ENCODE results near the gene ZNF555.

Gene ZNF555

DNA sequence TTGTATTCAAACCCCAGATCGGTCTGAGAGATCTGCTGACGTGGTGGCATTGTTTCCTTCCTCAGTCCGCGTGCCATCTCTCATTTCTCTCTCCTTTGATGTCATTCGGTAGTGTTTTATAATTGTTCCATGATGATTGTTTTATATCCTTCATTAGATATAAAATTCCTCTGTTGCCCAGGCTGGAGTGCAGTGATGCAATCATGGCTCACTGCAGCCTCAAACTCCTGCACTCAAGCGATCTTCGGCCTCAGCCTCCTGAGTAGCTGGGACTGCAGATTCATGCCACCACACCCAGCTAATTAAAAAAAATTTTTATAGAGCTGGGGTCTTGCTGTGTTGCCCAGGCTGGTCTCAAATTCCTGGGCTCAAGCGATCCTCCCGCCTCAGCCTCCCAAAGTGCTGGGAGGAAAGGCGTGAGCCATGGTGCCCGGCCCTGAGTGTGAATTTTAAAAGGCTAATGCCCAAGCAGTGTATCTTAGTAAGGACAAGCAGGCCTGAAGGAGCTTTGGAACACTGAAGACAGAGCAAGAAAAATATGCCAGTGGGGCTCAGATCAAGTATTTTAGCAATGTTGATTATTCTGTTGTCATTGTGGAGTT, 64.7 kb downstream of the ZNF555 start:
- H3K27me3 ChIP-seq (replicated peaks; ENCODE audit: control insufficient read depth, insufficient read depth, low read length), result no peaks in the 10 kb centered on the region
- DNase-seq (ENCODE audit: extremely low read depth, insufficient read length), result no peak
- TF ChIP-seq, protein P1, sequence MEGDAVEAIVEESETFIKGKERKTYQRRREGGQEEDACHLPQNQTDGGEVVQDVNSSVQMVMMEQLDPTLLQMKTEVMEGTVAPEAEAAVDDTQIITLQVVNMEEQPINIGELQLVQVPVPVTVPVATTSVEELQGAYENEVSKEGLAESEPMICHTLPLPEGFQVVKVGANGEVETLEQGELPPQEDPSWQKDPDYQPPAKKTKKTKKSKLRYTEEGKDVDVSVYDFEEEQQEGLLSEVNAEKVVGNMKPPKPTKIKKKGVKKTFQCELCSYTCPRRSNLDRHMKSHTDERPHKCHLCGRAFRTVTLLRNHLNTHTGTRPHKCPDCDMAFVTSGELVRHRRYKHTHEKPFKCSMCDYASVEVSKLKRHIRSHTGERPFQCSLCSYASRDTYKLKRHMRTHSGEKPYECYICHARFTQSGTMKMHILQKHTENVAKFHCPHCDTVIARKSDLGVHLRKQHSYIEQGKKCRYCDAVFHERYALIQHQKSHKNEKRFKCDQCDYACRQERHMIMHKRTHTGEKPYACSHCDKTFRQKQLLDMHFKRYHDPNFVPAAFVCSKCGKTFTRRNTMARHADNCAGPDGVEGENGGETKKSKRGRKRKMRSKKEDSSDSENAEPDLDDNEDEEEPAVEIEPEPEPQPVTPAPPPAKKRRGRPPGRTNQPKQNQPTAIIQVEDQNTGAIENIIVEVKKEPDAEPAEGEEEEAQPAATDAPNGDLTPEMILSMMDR (IDR thresholded peaks at IDR 0.05; ENCODE audit: insufficient read depth, low read length, poor library complexity, severe bottlenecking), result no peak
- H3K4me3 ChIP-seq (replicated peaks; ENCODE audit: low read depth, low read length), result no peak overlapping the region
- H3K36me3 ChIP-seq (ENCODE audit: control insufficient read depth, insufficient read depth, low read length), result no peaks in the 10 kb centered on the region

DNA sequence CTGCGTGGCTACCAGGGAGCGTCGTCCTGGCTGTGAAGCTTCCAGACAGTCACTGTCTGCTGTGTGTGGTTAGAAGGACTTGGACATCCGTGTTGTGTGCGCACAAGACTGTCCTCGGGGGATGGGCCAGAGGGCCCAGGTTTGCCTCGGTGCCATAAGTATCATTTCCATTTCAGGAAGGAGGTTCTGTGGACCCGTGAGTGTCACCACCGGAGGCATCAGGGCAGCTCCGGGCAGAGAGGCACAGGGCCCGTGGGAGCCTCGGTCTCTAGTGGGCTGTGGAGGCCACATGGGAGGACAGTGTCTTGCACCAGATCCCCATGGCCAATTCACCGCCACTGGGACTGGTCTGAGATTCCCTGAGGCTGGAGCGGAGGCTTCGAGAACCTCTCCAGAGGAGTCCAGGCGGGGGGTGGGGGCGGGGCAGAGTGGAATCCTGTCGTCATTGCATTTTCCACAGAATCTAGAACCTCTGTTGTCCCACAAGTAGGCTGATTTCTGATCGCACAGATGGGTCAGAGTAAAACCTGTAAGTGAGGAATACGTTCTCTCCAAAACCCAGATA, 65.4 kb downstream of the ZNF555 start:
- DNase-seq (ENCODE audit: extremely low read depth, insufficient read length), result no peak
- TF ChIP-seq, protein P1 (IDR thresholded peaks at IDR 0.05; ENCODE audit: insufficient read depth, low read length, poor library complexity, severe bottlenecking), result no peak
- no peak overlapping the region for H3K4me3 ChIP-seq (replicated peaks; ENCODE audit: low read depth, low read length)
- no peaks in the 10 kb centered on the region for H3K27me3 ChIP-seq (replicated peaks; ENCODE audit: control insufficient read depth, insufficient read depth, low read length)
- H3K36me3 ChIP-seq (ENCODE audit: control insufficient read depth, insufficient read depth, low read length), result no peaks in the 10 kb centered on the region

All from GM06990 (cell line).